Aorta (tissue), 5 donors: ENCODE data around the gene MAP1B. TPM values are rescaled to one million over a fixed set of nuclear protein-coding genes. Genes with fewer than 3 reads are reported as not detected.

ENCODE experiments used
- ATAC-seq: fragments of 200-7000 bp; cut with Tn5 transposase; one replicate; pipeline ENCODE4 v1.9.1; 2022; ENCODE audit warnings: moderate library complexity; ENCODE audit not compliant: low FRiP score
- DNase-seq, 2 donors: peaks; one replicate each; pipeline ENCODE4 v3.0.0-alpha.2; 2020
- H3K27ac ChIP-seq, 2 donors: one replicate each; pipeline ENCODE4 v1.5.1; 2013; ENCODE audit warnings: low read length in 2 of 2, mild to moderate bottlenecking in 2 of 2, moderate library complexity in 2 of 2, control low read depth in 1 of 2, inconsistent platforms in 1 of 2, low read depth in 1 of 2
- H3K27me3 ChIP-seq, 2 donors: one replicate each; pipeline ENCODE4 v1.6.1; 2013; ENCODE audit warnings: control low read depth in 1 of 2, low read length in 1 of 2, mild to moderate bottlenecking in 1 of 2, moderate library complexity in 1 of 2; ENCODE audit not compliant: insufficient read depth in 2 of 2, control insufficient read depth in 1 of 2
- H3K36me3 ChIP-seq, 2 donors: one replicate each; pipeline ENCODE4 v1.6.1; 2013; ENCODE audit warnings: control low read depth in 1 of 2, low read length in 1 of 2, mild to moderate bottlenecking in 1 of 2; ENCODE audit not compliant: insufficient read depth in 2 of 2, control insufficient read depth in 1 of 2
- H3K4me1 ChIP-seq, 2 donors: one replicate each; pipeline ENCODE4 v1.6.1; 2013; ENCODE audit warnings: low read length in 2 of 2, control low read depth in 1 of 2, mild to moderate bottlenecking in 1 of 2, moderate library complexity in 1 of 2; ENCODE audit not compliant: insufficient read depth in 2 of 2, control insufficient read depth in 1 of 2
- H3K4me3 ChIP-seq, 2 donors: one replicate each; pipeline ENCODE4 v1.5.1; 2013; ENCODE audit warnings: low read length in 2 of 2, control low read depth in 1 of 2, mild to moderate bottlenecking in 1 of 2
- H3K9me3 ChIP-seq: one replicate; pipeline ENCODE4 v1.6.1; 2013; ENCODE audit warnings: mild to moderate bottlenecking, low read length; ENCODE audit not compliant: control insufficient read depth
- WGBS, 2 donors: extraction: QIAGEN DNeasy Blood & Tissue Kit; methylation state at CpG; one replicate each; pipeline ENCODE4 v1.1.7; 2013; 5-methylcytosine and 5-hydroxymethylcytosine counted together
- intact Hi-C, 2 donors: fragments of 100-400 bp; cut with DNase I; formaldehyde crosslinking; loops; one replicate each; pipeline versions ENCODE4 v1.14.2 to v1.15.0; 2022
- polyA plus RNA-seq, 2 donors: library from polyadenylated mRNA; stranded (reverse); fragments of 200-250 nt; gene quantifications; one replicate each; pipeline ENCODE4 v1.2.3, GENCODE V29; 2013
- total RNA-seq, 2 donors: library from RNA; stranded (reverse); fragmentation: NEBNext Ultra II Directional; extraction: Animal tissue kit (Norgen Biotek cat#: 25700); gene quantifications; one replicate each; pipeline ENCODE4 v1.2.1, GENCODE V29; 2021
- donor health status: healthy with polysubstance abuse.
- donor health status: Bipolar disorder and iron deficiency.
- donor health status: DM: no; HTN: no; CAD: no.
- donor health status: DM: no; HTN: no; CAD: no.
- donor health status: DM: yes; HTN: yes; CAD: no.

MAP1B gene
- total and polyA plus RNA-seq, 4 donors, result 27.2 to 754 (median 224) TPM

GRCh38 chr5:72179028-72179815, 71.9 kb downstream of the MAP1B start:
- Histone ChIP-seq H3K4me3 (peak overlapping the region; percentile 45 to 62), H3K9me3 (no peaks in the 10 kb centered on the region), H3K27me3 (no peaks in the 10 kb centered on the region), H3K4me1 (peaks cover 4 to 6% of the 10 kb centered on the region in 2 donors), H3K36me3 (peaks cover 0 to 2% of the 10 kb centered on the region in 2 donors), H3K27ac (peak overlapping the region; percentile 95 to 98)
- WGBS, 2 donors, result 11 to 13% methylated on average over 29 of the region's 29 CpGs
- intact Hi-C loops, result no loop called here
- ATAC-seq, result peak; percentile 87
- peak; percentile 90 to 94 for DNase-seq

- H3K9me3 ChIP-seq, result no peaks in the 10 kb centered on the region
- ATAC-seq (peak; percentile 64), DNase-seq (no peak)
- peak overlapping the region; percentile 45 to 62 for H3K4me3 ChIP-seq
- H3K27ac ChIP-seq, result peak overlapping the region; percentile 92 to 98
- 2 to 6% methylated on average over 11 of the region's 11 CpGs for WGBS, 2 donors
- no peaks in the 10 kb centered on the region for H3K27me3 ChIP-seq
- peaks cover 0 to 2% of the 10 kb centered on the region in 2 donors for H3K36me3 ChIP-seq
- H3K4me1 ChIP-seq, result peaks cover 4 to 6% of the 10 kb centered on the region in 2 donors
- intact Hi-C loops, result loop anchor here in 1 of 2 donors (5.0 kb wide), 2 partner anchors 38 to 68 kb away; no protein-coding TSS in a partner anchor
Observed at GRCh38 chr5:72179816-72180440, 72.7 kb downstream of the MAP1B start.

GRCh38 chr5:72180925-72181324, 73.7 kb downstream of the MAP1B start:
- Histone ChIP-seq H3K27ac (peak overlapping the region; percentile 89 to 98), H3K27me3 (no peaks in the 10 kb centered on the region), H3K9me3 (no peaks in the 10 kb centered on the region), H3K4me3 (peak overlapping the region; percentile 62 to 67), H3K4me1 (peaks cover 4 to 6% of the 10 kb centered on the region in 2 donors), H3K36me3 (peaks cover 0 to 3% of the 10 kb centered on the region in 2 donors)
- no peak for ATAC-seq
- no peak for DNase-seq
- WGBS, 2 donors, result 6 to 7% methylated on average over 4 of the region's 4 CpGs
- intact Hi-C loops, result loop anchor here in 1 of 2 donors (5.0 kb wide), 2 partner anchors 39 to 69 kb away; no protein-coding TSS in a partner anchor

GRCh38 chr5:72182686-72183085, 75.4 kb downstream of the MAP1B start:
- ATAC-seq, result no peak
- Histone ChIP-seq H3K4me1 (peaks cover 9 to 10% of the 10 kb centered on the region in 2 donors), H3K27ac (peak overlapping the region; percentile 47 to 85), H3K4me3 (no peak overlapping the region), H3K36me3 (peaks cover 2 to 6% of the 10 kb centered on the region in 2 donors), H3K27me3 (no peaks in the 10 kb centered on the region), H3K9me3 (no peaks in the 10 kb centered on the region)
- intact Hi-C loops, result loop anchor here in 1 of 2 donors (5.0 kb wide), 2 partner anchors 40 to 70 kb away; no protein-coding TSS in a partner anchor
- DNase-seq, result no peak
- WGBS, 2 donors, result 16 to 24% methylated on average over 7 of the region's 7 CpGs

- H3K27me3 ChIP-seq, result no peaks in the 10 kb centered on the region
- H3K36me3 ChIP-seq, result peaks cover 5 to 11% of the 10 kb centered on the region in 2 donors
- ATAC-seq (no peak), DNase-seq (no peak)
- WGBS, 2 donors, result 16 to 20% methylated on average over 7 of the region's 7 CpGs
- no peak overlapping the region for H3K4me3 ChIP-seq
- no peaks in the 10 kb centered on the region for H3K9me3 ChIP-seq
- H3K27ac ChIP-seq, result peak overlapping the region; percentile 44 to 85
- intact Hi-C loops, result loop anchor here in 1 of 2 donors (5.0 kb wide), 2 partner anchors 41 to 71 kb away; no protein-coding TSS in a partner anchor
- peaks cover 10 to 12% of the 10 kb centered on the region in 2 donors for H3K4me1 ChIP-seq
Observed at GRCh38 chr5:72183101-72183520, 75.8 kb downstream of the MAP1B start.

GRCh38 chr5:72184408-72184807, 77.1 kb downstream of the MAP1B start:
- Histone ChIP-seq H3K9me3 (no peaks in the 10 kb centered on the region), H3K4me3 (no peak overlapping the region), H3K27ac (peak overlapping the region in 1 of 2 donors; percentile 80), H3K4me1 (peaks cover 11 to 17% of the 10 kb centered on the region in 2 donors), H3K27me3 (no peaks in the 10 kb centered on the region), H3K36me3 (peaks cover 5 to 15% of the 10 kb centered on the region in 2 donors)
- WGBS, 2 donors, result 6 to 20% methylated on average over 3 of the region's 3 CpGs
- ATAC-seq (no peak), DNase-seq (no peak)
- intact Hi-C loops, result loop anchor here in 1 of 2 donors (5.0 kb wide), 2 partner anchors 42 to 72 kb away; no protein-coding TSS in a partner anchor

GRCh38 chr5:72185496-72186329, 78.4 kb downstream of the MAP1B start:
- peaks cover 7 to 15% of the 10 kb centered on the region in 2 donors for H3K36me3 ChIP-seq
- 19 to 25% methylated on average over 10 of the region's 10 CpGs for WGBS, 2 donors
- no peak for DNase-seq
- peak overlapping the region in 1 of 2 donors; percentile 78 for H3K27ac ChIP-seq
- no peak for ATAC-seq
- H3K9me3 ChIP-seq, result no peaks in the 10 kb centered on the region
- H3K4me3 ChIP-seq, result no peak overlapping the region
- no peaks in the 10 kb centered on the region for H3K27me3 ChIP-seq
- H3K4me1 ChIP-seq, result peaks cover 11 to 21% of the 10 kb centered on the region in 2 donors
- intact Hi-C loops, result loop anchor here in 1 of 2 donors (5.0 kb wide), 1 partner anchor 33 kb away; no protein-coding TSS in a partner anchor
